Vagina (tissue), 2 donors: Measurements from ENCODE around the gene ACR. TPM values are rescaled to one million over a fixed set of nuclear protein-coding genes. Genes with fewer than 3 reads are reported as not detected.

Experiments
- DNase-seq, 2 donors: peaks; one replicate each; pipeline ENCODE4 v3.0.0-alpha.2; 2017; ENCODE audit errors: extremely low spot score in 2 of 2
- H3K27ac ChIP-seq: fragments of 200-600 bp; sonication (generic); one replicate; pipeline ENCODE4 v1.5.1; 2019
- H3K27me3 ChIP-seq: fragments of 200-600 bp; sonication (generic); one replicate; pipeline ENCODE4 v1.5.1; 2019
- H3K36me3 ChIP-seq, 2 donors: fragments of 200-600 bp; sonication (generic); one replicate each; pipeline ENCODE4 v1.5.1; 2017 to 2019
- H3K4me1 ChIP-seq: fragments of 200-600 bp; sonication (generic); one replicate; pipeline ENCODE4 v1.5.1; 2019
- H3K4me3 ChIP-seq, 2 donors: fragments of 200-600 bp; sonication (generic); 1 replicate in 1 of 2; 2 replicates in 1 of 2; pipeline ENCODE4 v1.5.1; 2016 to 2019
- H3K9me3 ChIP-seq: fragments of 200-600 bp; sonication (generic); one replicate; pipeline ENCODE4 v1.5.1; 2019
- CTCF ChIP-seq, 3 experiments: fragments of 450-650 bp in 2 of 3; fragments of 200-600 bp in 1 of 3; sonication (generic) in 1 of 3; IDR thresholded peaks; one replicate each; pipeline ENCODE4 v1.5.1; 2017 to 2019; ENCODE audit warnings: antibody characterized with exemption in 3 of 3, mild to moderate bottlenecking in 2 of 3, moderate library complexity in 2 of 3
- POLR2A ChIP-seq, 2 donors: fragments of 450-650 bp; IDR thresholded peaks; one replicate each; pipeline ENCODE4 v1.6.1; 2017; ENCODE audit warnings: antibody characterized with exemption in 2 of 2, mild to moderate bottlenecking in 2 of 2, moderate library complexity in 2 of 2
- POLR2AphosphoS5 ChIP-seq, 2 donors: sonication (generic); formaldehyde crosslinking; IDR thresholded peaks; one replicate each; pipeline ENCODE4 v1.9.0; 2017; ENCODE audit warnings: antibody characterized with exemption in 2 of 2, mild to moderate bottlenecking in 2 of 2, low read depth in 1 of 2; ENCODE audit not compliant: insufficient read depth in 1 of 2
- intact Hi-C: fragments of 100-400 bp; cut with DNase I; formaldehyde crosslinking; loops from one replicate; pipeline ENCODE4 v1.15.1; 2023
- total RNA-seq: library from RNA; depleted of rRNA; stranded (reverse); fragments of >200 nt; gene quantifications from one replicate; pipeline ENCODE4 v1.2.3, GENCODE V29; 2016

ACR gene
- total RNA-seq, 1 donor from 2014 or later: not detected

- intact Hi-C loops: no loop called here
- Histone ChIP-seq H3K4me1 (no peaks in the 10 kb centered on the region), H3K36me3 (peaks cover 0 to 6% of the 10 kb centered on the region in 2 donors), H3K9me3 (no peaks in the 10 kb centered on the region), H3K27ac (no peak overlapping the region), H3K27me3 (no peaks in the 10 kb centered on the region), H3K4me3 (no peak overlapping the region)
- no peak for TF ChIP-seq POLR2A (IDR thresholded peaks at IDR 0.05)
- TF ChIP-seq CTCF (IDR thresholded peaks at IDR 0.05): no peak
- TF ChIP-seq POLR2AphosphoS5 (IDR thresholded peaks at IDR 0.05; ENCODE audit: insufficient read depth in 1 of 2, low read depth in 1 of 2): no peak
- DNase-seq: no peak
Observed at GRCh38 chr22:50708474-50708873, 29.5 kb upstream of the ACR start.

GRCh38 chr22:50708996-50709395 is 29.0 kb upstream of the ACR start:
- Histone ChIP-seq H3K36me3 (peaks cover 0 to 6% of the 10 kb centered on the region in 2 donors), H3K4me3 (no peak overlapping the region), H3K9me3 (no peaks in the 10 kb centered on the region), H3K4me1 (no peaks in the 10 kb centered on the region), H3K27ac (no peak overlapping the region), H3K27me3 (no peaks in the 10 kb centered on the region)
- no peak for TF ChIP-seq CTCF (IDR thresholded peaks at IDR 0.05)
- TF ChIP-seq POLR2A (IDR thresholded peaks at IDR 0.05): no peak
- no peak for TF ChIP-seq POLR2AphosphoS5 (IDR thresholded peaks at IDR 0.05; ENCODE audit: insufficient read depth in 1 of 2, low read depth in 1 of 2)
- DNase-seq: no peak
- intact Hi-C loops: no loop called here

GRCh38 chr22:50710221-50710620 is 27.8 kb upstream of the ACR start:
- no peaks in the 10 kb centered on the region for H3K36me3 ChIP-seq
- H3K27me3 ChIP-seq: no peaks in the 10 kb centered on the region
- no peaks in the 10 kb centered on the region for H3K9me3 ChIP-seq
- DNase-seq: no peak
- intact Hi-C loops: no loop called here
- no peak overlapping the region for H3K4me3 ChIP-seq
- no peaks in the 10 kb centered on the region for H3K4me1 ChIP-seq
- H3K27ac ChIP-seq: no peak overlapping the region
- TF ChIP-seq POLR2A (IDR thresholded peaks at IDR 0.05): no peak
- TF ChIP-seq CTCF (IDR thresholded peaks at IDR 0.05): no peak
- no peak for TF ChIP-seq POLR2AphosphoS5 (IDR thresholded peaks at IDR 0.05; ENCODE audit: insufficient read depth in 1 of 2, low read depth in 1 of 2)

- no peaks in the 10 kb centered on the region for H3K9me3 ChIP-seq
- no peak for TF ChIP-seq POLR2AphosphoS5 (IDR thresholded peaks at IDR 0.05; ENCODE audit: insufficient read depth in 1 of 2, low read depth in 1 of 2)
- TF ChIP-seq CTCF (IDR thresholded peaks at IDR 0.05): no peak
- TF ChIP-seq POLR2A (IDR thresholded peaks at IDR 0.05): no peak
- no peak overlapping the region for H3K27ac ChIP-seq
- no peak overlapping the region for H3K4me3 ChIP-seq
- no peak for DNase-seq
- no peaks in the 10 kb centered on the region for H3K4me1 ChIP-seq
- intact Hi-C loops: no loop called here
- H3K36me3 ChIP-seq: no peaks in the 10 kb centered on the region
- H3K27me3 ChIP-seq: no peaks in the 10 kb centered on the region
Observed at GRCh38 chr22:50710886-50711285, 27.1 kb upstream of the ACR start.

- intact Hi-C loops: no loop called here
- TF ChIP-seq POLR2A (IDR thresholded peaks at IDR 0.05): no peak
- no peak for TF ChIP-seq POLR2AphosphoS5 (IDR thresholded peaks at IDR 0.05; ENCODE audit: insufficient read depth in 1 of 2, low read depth in 1 of 2)
- no peak for TF ChIP-seq CTCF (IDR thresholded peaks at IDR 0.05)
- Histone ChIP-seq H3K36me3 (no peaks in the 10 kb centered on the region), H3K27me3 (no peaks in the 10 kb centered on the region), H3K4me1 (no peaks in the 10 kb centered on the region), H3K4me3 (no peak overlapping the region), H3K27ac (no peak overlapping the region), H3K9me3 (no peaks in the 10 kb centered on the region)
- DNase-seq: no peak
Observed at GRCh38 chr22:50711446-50712340, 26.3 kb upstream of the ACR start.
